IMR-90 (cell line): ENCODE data around the gene ANTXR2. TPM values are rescaled to one million over a fixed set of nuclear protein-coding genes. Genes with fewer than 3 reads are reported as not detected.

Experiments used
- ATAC-seq: fragments of 200-7000 bp; cut with Tn5 transposase; 2 replicates; pipeline ENCODE4 v1.9.1; 2020; ENCODE audit warnings: low read depth, mild to moderate bottlenecking, moderate library complexity
- BruUV-seq: library from RNA; stranded (reverse); fragments of 400-500 nt; replicated peaks from 2 replicates; lab custom pipeline; 2021; lab: Mats Ljungman, UMichigan
- CTCF ChIA-PET: fragments of 300-600 bp; formaldehyde crosslinking; extraction: SDS; loops from one replicate; lab custom pipeline; 2021; ENCODE audit warnings: antibody characterized with exemption; lab: Yijun Ruan, JAX
- POLR2A ChIA-PET: fragments of 300-600 bp; sonication (Branson Sonifier 250); formaldehyde crosslinking; loops from one replicate; lab custom pipeline; 2022; ENCODE audit warnings: antibody characterized with exemption; ENCODE audit not compliant: unreplicated experiment; lab: Charles Lee
- DNase-seq: peaks from one replicate; pipeline ENCODE4 v3.0.0; 2013
- H2AFZ ChIP-seq: replicated peaks from 2 replicates; pipeline ENCODE3; 2013; ENCODE audit warnings: low read length, mild to moderate bottlenecking; ENCODE audit not compliant: poor library complexity
- H2AK5ac ChIP-seq: 2 replicates; pipeline ENCODE4 v1.6.1; 2013; ENCODE audit warnings: low read depth, low read length, inconsistent platforms
- H2AK9ac ChIP-seq: replicated peaks from 2 replicates; pipeline ENCODE3; 2013; ENCODE audit warnings: mild to moderate bottlenecking, low read depth, low read length, moderate library complexity; ENCODE audit not compliant: poor library complexity
- H2BK120ac ChIP-seq: 2 replicates; pipeline ENCODE4 v1.6.1; 2013; ENCODE audit warnings: low read depth, low read length, inconsistent platforms
- H2BK15ac ChIP-seq: 3 replicates; pipeline ENCODE4 v1.6.1; 2013; ENCODE audit warnings: low read depth, low read length, inconsistent platforms
- H2BK20ac ChIP-seq: 2 replicates; pipeline ENCODE4 v1.6.1; 2013; ENCODE audit warnings: low read depth, mild to moderate bottlenecking, inconsistent platforms, low read length, moderate library complexity
- H2BK5ac ChIP-seq: 2 replicates; pipeline ENCODE4 v1.6.1; 2013; ENCODE audit warnings: mild to moderate bottlenecking, low read depth, low read length, inconsistent platforms; ENCODE audit not compliant: poor library complexity, severe bottlenecking
- H3K14ac ChIP-seq: replicated peaks from 2 replicates; pipeline ENCODE4 v1.6.1; 2013; ENCODE audit warnings: low read depth, low read length, inconsistent platforms
- H3K18ac ChIP-seq: 2 replicates; pipeline ENCODE4 v1.6.1; 2013; ENCODE audit warnings: low read depth, low read length, control low read depth
- H3K23ac ChIP-seq: 2 replicates; pipeline ENCODE4 v1.6.1; 2013; ENCODE audit warnings: low read depth, low read length, inconsistent platforms
- H3K27ac ChIP-seq: 2 replicates; pipeline ENCODE4 v1.5.1; 2013; ENCODE audit warnings: mild to moderate bottlenecking, control low read depth, low read length; ENCODE audit not compliant: insufficient read depth
- H3K27me3 ChIP-seq: 2 replicates; pipeline ENCODE4 v1.6.1; 2013; ENCODE audit warnings: low read length; ENCODE audit not compliant: control insufficient read depth, insufficient read depth
- H3K36me3 ChIP-seq: 2 replicates; pipeline ENCODE4 v1.6.1; 2013; ENCODE audit warnings: low read length, mixed read lengths; ENCODE audit not compliant: control insufficient read depth, insufficient read depth
- H3K4ac ChIP-seq: 2 replicates; pipeline ENCODE4 v1.6.1; 2013; ENCODE audit warnings: low read depth, low read length, inconsistent platforms
- H3K4me1 ChIP-seq: 2 replicates; pipeline ENCODE4 v1.6.1; 2013; ENCODE audit warnings: low read length, mixed read lengths; ENCODE audit not compliant: control insufficient read depth, insufficient read depth
- H3K4me2 ChIP-seq: 2 replicates; pipeline ENCODE4 v1.6.1; 2013; ENCODE audit warnings: low read depth, mild to moderate bottlenecking, control low read depth, low read length, moderate library complexity
- H3K4me3 ChIP-seq: 2 replicates; pipeline ENCODE4 v1.5.1; 2013; ENCODE audit warnings: low read depth, mild to moderate bottlenecking, control low read depth, low read length, moderate library complexity; ENCODE audit not compliant: insufficient read depth
- H3K56ac ChIP-seq: 2 replicates; pipeline ENCODE4 v1.6.1; 2013; ENCODE audit warnings: low read length, inconsistent platforms; ENCODE audit not compliant: insufficient read depth; ENCODE audit errors: extremely low read depth
- H3K79me1 ChIP-seq, 2 experiments: 2 replicates each; pipeline ENCODE4 v1.6.1; 2013; ENCODE audit warnings: low read length in 2 of 2, inconsistent platforms in 1 of 2, low read depth in 1 of 2
- H3K9ac ChIP-seq: 2 replicates; pipeline ENCODE4 v1.6.1; 2013; ENCODE audit warnings: low read depth, low read length, control low read depth
- H3K9me1 ChIP-seq: 2 replicates; pipeline ENCODE4 v1.6.1; 2013; ENCODE audit warnings: low read length, inconsistent platforms; ENCODE audit not compliant: insufficient read depth
- H3K9me3 ChIP-seq: 2 replicates; pipeline ENCODE4 v1.6.1; 2013; ENCODE audit warnings: low read length; ENCODE audit not compliant: control insufficient read depth, insufficient read depth
- H4K20me1 ChIP-seq: 2 replicates; pipeline ENCODE4 v1.6.1; 2013; ENCODE audit warnings: low read length, inconsistent platforms; ENCODE audit not compliant: insufficient read depth
- H4K5ac ChIP-seq: 2 replicates; pipeline ENCODE4 v1.6.1; 2013; ENCODE audit warnings: mild to moderate bottlenecking, low read depth, low read length, control low read depth
- H4K8ac ChIP-seq, 2 experiments: 2 replicates each; pipeline ENCODE4 v1.6.1; 2013; ENCODE audit warnings: low read depth in 2 of 2, low read length in 2 of 2, control low read depth in 1 of 2, inconsistent platforms in 1 of 2
- H4K91ac ChIP-seq: 2 replicates; pipeline ENCODE4 v1.6.1; 2013; ENCODE audit warnings: low read depth, low read length, inconsistent platforms; ENCODE audit not compliant: insufficient read depth
- CEBPB ChIP-seq: IDR thresholded peaks from 2 replicates; pipeline ENCODE4 v1.6.1; 2012; ENCODE audit warnings: low read depth, low read length, improper control_type of control experiment
- POLR2A ChIP-seq: IDR thresholded peaks from 2 replicates; pipeline ENCODE4 v1.6.1; 2012; ENCODE audit warnings: mild to moderate bottlenecking, low read depth, low read length
- WGBS, 2 experiments: methylation state at CpG; one replicate each; pipeline versions ENCODE4 v1.1.5 to v1.1.7; 2013; ENCODE audit warnings: missing lambda C conversion rate in 2 of 2; ENCODE audit not compliant: insufficient read length in 1 of 2; ENCODE audit errors: extremely low coverage in 2 of 2; 5-methylcytosine and 5-hydroxymethylcytosine counted together
- dilution Hi-C: fragments of 300-500 bp; cut with HindIII; formaldehyde crosslinking; loops from one replicate; pipeline ENCODE4 v1.14.3; 2018; ENCODE audit warnings: low sequenced_read_pairs; ENCODE audit not compliant: unreplicated experiment
- in situ Hi-C: fragments of 300-500 bp; cut with MboI; formaldehyde crosslinking; loops from 3 replicates; pipeline ENCODE4 v1.14.3; 2019; ENCODE audit warnings: low sequenced_read_pairs, inconsistent platforms, mixed read lengths
- intact Hi-C: fragments of 100-400 bp; cut with micrococcal nuclease; formaldehyde crosslinking; loops from 2 replicates; pipeline ENCODE4 v1.10.0; 2022
- polyA plus RNA-seq, 3 experiments: library from polyadenylated mRNA; depleted of rRNA; stranded (reverse); fragments of >200 nt; gene quantifications; 2 replicates each; pipeline ENCODE4 v1.2.3, GENCODE V29; 2012; ENCODE audit warnings: low replicate concordance in 1 of 3
- total RNA-seq: library from RNA; depleted of rRNA; stranded (reverse); fragments of >200 nt; gene quantifications from 2 replicates; pipeline ENCODE4 v1.2.3, GENCODE V29; 2012
- TF ChIP-seq, protein P1 (sequence below): fragments of 150-350 bp; IDR thresholded peaks from 2 replicates; pipeline ENCODE4 v1.6.1; 2016; ENCODE audit warnings: low read depth, mild to moderate bottlenecking, low read length, moderate library complexity, borderline replicate concordance

ANTXR2 gene
- total and polyA plus RNA-seq, 2 of the 4 experiments (the other 2 are of a cell fraction): 46.8 to 88.5 TPM

DNA sequence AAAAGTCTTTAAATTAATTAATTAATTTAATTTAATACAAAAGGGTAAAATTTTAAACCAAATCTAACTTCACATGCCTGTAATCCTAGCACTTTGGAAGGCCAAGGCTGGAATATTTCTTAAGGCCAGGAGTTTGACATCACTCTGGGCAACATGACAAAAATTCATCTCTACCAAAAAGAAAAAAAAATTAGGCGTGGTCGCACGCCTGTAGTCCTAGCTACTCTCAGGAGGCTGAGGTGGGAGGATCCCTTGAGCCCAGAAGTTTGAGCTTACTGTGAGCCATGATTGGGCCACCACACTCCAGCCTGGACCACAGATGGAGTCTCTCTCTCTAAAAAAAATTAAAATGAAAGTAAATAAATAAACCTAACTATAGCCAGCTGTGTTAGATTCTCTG, 39.2 kb upstream of the ANTXR2 start:
- Histone ChIP-seq H4K20me1 (no peaks in the 10 kb centered on the region), H3K36me3 (no peaks in the 10 kb centered on the region), H3K9me3 (no peaks in the 10 kb centered on the region), H2BK15ac (no peak overlapping the region), H3K4me1 (peaks cover 6% of the 10 kb centered on the region; the same call in 1 of the 2 replicates), H4K8ac (no peak overlapping the region), H3K9ac (no peak overlapping the region), H3K23ac (no peak overlapping the region), H2BK5ac (no peak overlapping the region), H4K91ac (no peak overlapping the region), H3K4me2 (no peak overlapping the region), H3K56ac (no peak overlapping the region), H3K79me1 (no peaks in the 10 kb centered on the region), H2AK9ac (no peak overlapping the region), H3K14ac (no peak overlapping the region), H3K18ac (no peak overlapping the region), H2BK120ac (no peak overlapping the region), H3K4ac (no peak overlapping the region), H3K4me3 (no peak overlapping the region), H3K27ac (no peak overlapping the region), H3K27me3 (no peaks in the 10 kb centered on the region), H2BK20ac (no peak overlapping the region), H3K9me1 (0 out of 2 replicates have a peak, but pooled peaks cover 2% of the 10 kb centered on the region), H2AFZ (no peak overlapping the region), H2AK5ac (no peak overlapping the region), H4K5ac (no peak overlapping the region)
- WGBS, 2 experiments: no CpG with 5 or more reads among the region's 3 CpGs
- intact Hi-C loops: no loop called here
- no TSS peak for BruUV-seq
- ATAC-seq (peak; percentile 35; the same call in 1 of the 2 replicates), DNase-seq (peak; percentile 18)
- CTCF ChIA-PET: interaction anchor here (1.2 kb wide), 1 partner anchor 14 kb away, joined by 3 read pairs; no protein-coding TSS in a partner anchor
- POLR2A ChIA-PET: interaction anchor here (0.6 kb wide), 1 partner anchor 70 kb away, joined by 4 read pairs; no protein-coding TSS in a partner anchor
- in situ Hi-C loops: no loop called here
- TF ChIP-seq CEBPB (no peak), POLR2A (no peak)
- TF ChIP-seq, protein P1, sequence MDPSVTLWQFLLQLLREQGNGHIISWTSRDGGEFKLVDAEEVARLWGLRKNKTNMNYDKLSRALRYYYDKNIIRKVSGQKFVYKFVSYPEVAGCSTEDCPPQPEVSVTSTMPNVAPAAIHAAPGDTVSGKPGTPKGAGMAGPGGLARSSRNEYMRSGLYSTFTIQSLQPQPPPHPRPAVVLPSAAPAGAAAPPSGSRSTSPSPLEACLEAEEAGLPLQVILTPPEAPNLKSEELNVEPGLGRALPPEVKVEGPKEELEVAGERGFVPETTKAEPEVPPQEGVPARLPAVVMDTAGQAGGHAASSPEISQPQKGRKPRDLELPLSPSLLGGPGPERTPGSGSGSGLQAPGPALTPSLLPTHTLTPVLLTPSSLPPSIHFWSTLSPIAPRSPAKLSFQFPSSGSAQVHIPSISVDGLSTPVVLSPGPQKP: no peak
- dilution Hi-C loops: no loop called here
